WI38 (cell line): Measurements from ENCODE around the gene CLCNKA.
"Not testable (repeated sequence)": the region's sequence is repeated elsewhere in the genome, so short reads cannot be mapped to it uniquely, and the experiment has no call there.

Experiments used
- H3K4me3 ChIP-seq: 2 replicates; pipeline ENCODE4 v1.5.1; 2011; ENCODE audit warnings: low read depth, mild to moderate bottlenecking, control low read depth, low read length
- CTCF ChIP-seq: IDR thresholded peaks from 2 replicates; pipeline ENCODE4 v1.5.1; 2012; ENCODE audit warnings: low read depth, mild to moderate bottlenecking, control low read depth, low read length

CLCNKA gene

DNA sequence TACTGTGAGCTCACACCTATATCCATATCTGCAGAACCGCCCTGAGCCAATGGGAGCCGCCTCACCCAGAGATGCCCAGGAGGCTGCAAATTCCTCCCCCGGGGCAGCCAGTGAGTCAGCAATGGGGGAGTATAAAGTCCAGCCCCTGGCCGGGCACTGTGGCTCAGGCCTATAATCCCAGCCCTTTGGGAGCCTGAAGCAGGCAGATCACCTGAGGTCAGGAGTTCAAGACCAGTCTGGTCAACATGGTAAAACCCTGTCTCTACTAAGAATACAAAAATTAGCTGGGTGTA lies 16.7 kb downstream of the CLCNKA start:
- no peak for TF ChIP-seq CTCF
- no peak overlapping the region for H3K4me3 ChIP-seq

GRCh38 chr1:16039871-16040270 lies 18.0 kb downstream of the CLCNKA start:
- H3K4me3 ChIP-seq, result not testable (repeated sequence)

GRCh38 chr1:16041200-16041599 lies 19.4 kb downstream of the CLCNKA start:
- TF ChIP-seq CTCF, result no peak
- no peak overlapping the region for H3K4me3 ChIP-seq

DNA sequence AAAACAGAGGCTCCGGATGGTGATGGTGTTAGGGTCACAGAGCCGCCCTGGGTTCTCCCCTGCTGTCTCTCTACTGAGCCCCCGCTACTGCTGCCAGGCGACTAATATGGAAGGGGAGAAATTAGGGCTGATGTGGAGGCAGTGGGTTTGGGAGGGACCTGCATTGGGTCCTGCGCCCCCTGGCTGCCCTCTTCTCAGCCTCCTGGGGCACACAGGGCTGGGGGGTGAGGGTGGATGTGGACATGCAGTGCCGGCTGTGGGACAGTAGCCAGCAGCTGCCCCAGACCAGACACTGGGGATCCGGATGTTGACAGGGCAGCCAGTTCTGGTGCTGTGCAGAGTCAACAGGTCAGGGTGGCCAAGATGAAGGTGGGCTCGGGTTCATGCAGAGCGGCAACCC lies 20.3 kb downstream of the CLCNKA start:
- TF ChIP-seq CTCF, result no peak
- no peak overlapping the region for H3K4me3 ChIP-seq

- not testable (repeated sequence) for H3K4me3 ChIP-seq
Observed at GRCh38 chr1:16042654-16043053, 20.8 kb downstream of the CLCNKA start.

- no peak within 1 kb of the TSS for H3K4me3 ChIP-seq
- no peak for TF ChIP-seq CTCF
Observed at GRCh38 chr1:16043521-16043920, 21.7 kb downstream of the CLCNKA start, which contains the start of gene CLCNKB. Gene CLCNKB, plus strand, starts transcription at chr1:16043782. Its CDS starts 711 bp downstream, at chr1:16044493.

- no peak overlapping the region for H3K4me3 ChIP-seq
- TF ChIP-seq CTCF, result no peak
Observed at GRCh38 chr1:16043950-16044349, 22.1 kb downstream of the CLCNKA start.

GRCh38 chr1:16046842-16047241 lies 25.0 kb downstream of the CLCNKA start:
- H3K4me3 ChIP-seq, result no peak overlapping the region
- TF ChIP-seq CTCF, result no peak

DNA sequence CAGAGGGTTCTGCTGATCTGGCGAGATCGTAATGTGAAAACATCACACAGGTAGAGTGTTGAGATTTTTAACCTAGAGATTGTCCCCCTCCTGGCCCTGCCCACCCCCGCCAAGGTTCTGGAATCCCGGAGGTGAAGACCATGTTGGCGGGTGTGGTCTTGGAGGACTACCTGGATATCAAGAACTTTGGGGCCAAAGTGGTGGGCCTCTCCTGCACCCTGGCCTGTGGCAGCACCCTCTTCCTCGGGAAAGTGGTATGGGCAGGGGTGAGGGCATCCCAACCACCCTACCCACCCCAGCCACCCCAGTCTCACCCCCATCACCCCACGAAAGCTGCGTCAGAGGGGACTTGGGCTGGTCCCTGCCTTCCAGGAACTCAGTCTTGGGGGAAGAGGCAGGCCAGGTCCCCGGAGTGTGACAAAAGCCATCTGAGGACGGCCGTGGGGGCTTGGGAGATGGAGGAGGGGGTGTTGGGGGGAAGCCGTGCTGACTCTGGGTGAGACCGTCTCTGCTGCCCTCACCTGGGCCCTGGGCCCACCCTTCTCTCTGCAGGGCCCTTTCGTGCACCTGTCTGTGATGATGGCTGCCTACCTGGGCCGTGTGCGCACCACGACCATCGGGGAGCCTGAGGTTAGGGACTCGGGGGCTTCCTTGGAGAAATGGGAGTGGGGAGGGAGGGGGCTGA lies 26.1 kb downstream of the CLCNKA start:
- no peak overlapping the region for H3K4me3 ChIP-seq
- no peak for TF ChIP-seq CTCF
